CD4-positive, alpha-beta T cell (primary cell): ENCODE data around the gene DTNBP1. TPM values are rescaled to one million over a fixed set of nuclear protein-coding genes. Genes with fewer than 3 reads are reported as not detected.

Experiments used
- ATAC-seq: fragments of 200-7000 bp; cut with Tn5 transposase; one replicate; pipeline ENCODE4 v1.10.0; 2022; ENCODE audit warnings: mild to moderate bottlenecking; ENCODE audit not compliant: poor library complexity
- CTCF ChIA-PET: fragments of 350-600 bp; sonication (Branson Sonifier 250); formaldehyde crosslinking; loops from one replicate; lab custom pipeline; 2021; ENCODE audit warnings: antibody characterized with exemption, inconsistent platforms; lab: Charles Lee
- POLR2A ChIA-PET: fragments of 350-600 bp; sonication (Branson Sonifier 250); formaldehyde crosslinking; loops from one replicate; lab custom pipeline; 2021; ENCODE audit warnings: antibody characterized with exemption, inconsistent platforms; lab: Charles Lee
- DNase-seq, 14 experiments: peaks; one replicate each; pipeline ENCODE4 v3.0.0-alpha.2; 2013 to 2020; ENCODE audit warnings: mixed read lengths in 2 of 14
- H3K27ac ChIP-seq, 2 donors: one replicate each; pipeline versions ENCODE4 v1.5.1 to v1.7.0; 2013; ENCODE audit warnings: low read length in 2 of 2, low read depth in 1 of 2, mild to moderate bottlenecking in 1 of 2
- H3K27me3 ChIP-seq, 2 experiments: 1 replicate in 1 of 2; 2 replicates in 1 of 2; pipeline versions ENCODE4 v1.6.1 to v1.7.0; 2013; ENCODE audit warnings: low read length in 2 of 2, control low read depth in 1 of 2, mild to moderate bottlenecking in 1 of 2, moderate library complexity in 1 of 2; ENCODE audit not compliant: insufficient read depth in 2 of 2, control insufficient read depth in 1 of 2
- H3K36me3 ChIP-seq: one replicate; pipeline ENCODE4 v1.6.1; 2013; ENCODE audit warnings: low read length, control low read depth; ENCODE audit not compliant: insufficient read depth
- H3K4me1 ChIP-seq: one replicate; pipeline ENCODE4 v1.6.1; 2013; ENCODE audit warnings: low read length, control low read depth; ENCODE audit not compliant: insufficient read depth
- H3K4me3 ChIP-seq: one replicate; pipeline ENCODE4 v1.5.1; 2013; ENCODE audit warnings: mild to moderate bottlenecking, low read length, moderate library complexity
- H3K9me3 ChIP-seq, 2 experiments: 1 replicate in 1 of 2; 2 replicates in 1 of 2; pipeline versions ENCODE4 v1.6.1 to v1.7.0; 2013; ENCODE audit warnings: low read length in 2 of 2, mild to moderate bottlenecking in 2 of 2, control low read depth in 1 of 2, moderate library complexity in 1 of 2; ENCODE audit not compliant: control insufficient read depth in 1 of 2, insufficient read depth in 1 of 2
- H3K27ac Mint-ChIP-seq: one replicate; pipeline ENCODE4 v1.8.0; 2020; ENCODE audit warnings: mixed read lengths
- H3K27me3 Mint-ChIP-seq: one replicate; pipeline ENCODE4 v1.8.0; 2021; ENCODE audit warnings: mixed read lengths
- H3K36me3 Mint-ChIP-seq: one replicate; pipeline ENCODE4 v1.8.0; 2021; ENCODE audit warnings: low read depth, mixed read lengths
- H3K4me1 Mint-ChIP-seq: one replicate; pipeline ENCODE4 v1.8.0; 2021; ENCODE audit warnings: low read depth, mixed read lengths
- H3K4me3 Mint-ChIP-seq: one replicate; pipeline ENCODE4 v1.8.0; 2020; ENCODE audit warnings: mild to moderate bottlenecking, mixed read lengths
- H3K9me3 Mint-ChIP-seq: one replicate; pipeline ENCODE4 v1.8.0; 2020; ENCODE audit warnings: mixed read lengths
- CTCF ChIP-seq: fragments of 200-600 bp; IDR thresholded peaks from one replicate; pipeline ENCODE4 v1.8.0; 2022; ENCODE audit warnings: antibody characterized with exemption, mild to moderate bottlenecking
- intact Hi-C, 2 experiments: fragments of 100-400 bp; cut with DNase I in 1 of 2; cut with micrococcal nuclease in 1 of 2; formaldehyde crosslinking; loops; one replicate each; pipeline versions ENCODE4 v1.15.1 to v1.9.0; 2023 to 2025; cut with DNase I, micrococcal nuclease
- total RNA-seq, 174 experiments: library from RNA in 2 of 174; stranded (reverse) in 2 of 174; gene quantifications; one replicate each; pipeline ENCODE4 v1.2.3 and lab custom pipeline; 2021 to 2026

Gene DTNBP1
- total RNA-seq, 2 experiments from 2014 or later: 14.5 to 14.7 TPM

- H3K27ac ChIP-seq: no peak overlapping the region
- H3K4me1 ChIP-seq: peaks cover 6% of the 10 kb centered on the region
- DNase-seq: no peak
- H3K27me3 ChIP-seq: no peaks in the 10 kb centered on the region
- intact Hi-C loops: loop anchor here in 1 of 2 experiments (10.0 kb wide), 1 partner anchor 1501 kb away; no protein-coding TSS in a partner anchor
- ChIA-PET POLR2A (interaction anchor here (1.4 kb wide), 1 partner anchor 26 kb away, joined by 4 read pairs; no protein-coding TSS in a partner anchor), CTCF (interaction anchor here (0.5 kb wide), 2 partner anchors 1510 to 1827 kb away, joined by 3 read pairs; no protein-coding TSS in a partner anchor)
- Mint-ChIP-seq H3K9me3 (no peaks in the 10 kb centered on the region), H3K4me3 (no peak overlapping the region), H3K4me1 (peaks cover 68% of the 10 kb centered on the region), H3K27ac (peak overlapping the region; percentile 1), H3K36me3 (peaks cover 15% of the 10 kb centered on the region), H3K27me3 (no peaks in the 10 kb centered on the region)
- no peak overlapping the region for H3K4me3 ChIP-seq
- no peak for ATAC-seq
- no peaks in the 10 kb centered on the region for H3K9me3 ChIP-seq
- peaks cover 8% of the 10 kb centered on the region for H3K36me3 ChIP-seq
- no peak for TF ChIP-seq CTCF
Measured at GRCh38 chr6:15626160-15626559, 36.7 kb downstream of the DTNBP1 start.

- Mint-ChIP-seq H3K4me3 (no peak overlapping the region), H3K36me3 (peaks cover 19% of the 10 kb centered on the region), H3K4me1 (peaks cover 60% of the 10 kb centered on the region), H3K27ac (no peak overlapping the region), H3K9me3 (no peaks in the 10 kb centered on the region), H3K27me3 (no peaks in the 10 kb centered on the region)
- Histone ChIP-seq H3K27me3 (no peaks in the 10 kb centered on the region), H3K4me1 (peaks cover 4% of the 10 kb centered on the region), H3K36me3 (peaks cover 8% of the 10 kb centered on the region), H3K9me3 (no peaks in the 10 kb centered on the region), H3K27ac (no peak overlapping the region), H3K4me3 (no peak overlapping the region)
- peak; percentile 68 for TF ChIP-seq CTCF
- POLR2A ChIA-PET: interaction anchor here (1.4 kb wide), 2 partner anchors 38 to 1494 kb away, joined by 4 to 5 read pairs; no protein-coding TSS in a partner anchor
- peak; percentile 29 for ATAC-seq
- CTCF ChIA-PET: interaction anchor here (0.7 to 1.5 kb wide), 3 partner anchors 10 to 1557 kb away, joined by 3 to 4 read pairs (median 3); no protein-coding TSS in a partner anchor
- intact Hi-C loops: loop anchor here (5.0 to 10.0 kb wide), 5 partner anchors 111 to 1716 kb away; no protein-coding TSS in a partner anchor
- DNase-seq: peak in 3 of 14 experiments; percentile 18 to 32 (median 24)
Measured at GRCh38 chr6:15623276-15624116, 39.3 kb downstream of the DTNBP1 start.

GRCh38 chr6:15622045-15622740 is 40.6 kb downstream of the DTNBP1 start:
- Mint-ChIP-seq H3K4me3 (no peak overlapping the region), H3K27me3 (no peaks in the 10 kb centered on the region), H3K4me1 (peaks cover 59% of the 10 kb centered on the region), H3K9me3 (no peaks in the 10 kb centered on the region), H3K27ac (no peak overlapping the region), H3K36me3 (peaks cover 21% of the 10 kb centered on the region)
- DNase-seq (peak in 2 of 14 experiments; percentile 17 to 23), ATAC-seq (no peak)
- Histone ChIP-seq H3K4me3 (no peak overlapping the region), H3K9me3 (no peaks in the 10 kb centered on the region), H3K27me3 (no peaks in the 10 kb centered on the region), H3K36me3 (peaks cover 8% of the 10 kb centered on the region), H3K27ac (no peak overlapping the region), H3K4me1 (peaks cover 4% of the 10 kb centered on the region)
- intact Hi-C loops: loop anchor here (1.0 to 10.0 kb wide), 6 partner anchors 110 to 1715 kb away; no protein-coding TSS in a partner anchor
- ChIA-PET POLR2A (no interaction called here), CTCF (no interaction called here)
- TF ChIP-seq CTCF: no peak
